Ramos (cell line): ENCODE results near the gene CENPN.

Experiments used
- in situ Hi-C: fragments of 300-500 bp; cut with MboI; formaldehyde crosslinking; loops from one replicate; pipeline ENCODE4 v1.14.3; 2022; ENCODE audit warnings: low sequenced_read_pairs; ENCODE audit not compliant: unreplicated experiment

Gene CENPN

DNA sequence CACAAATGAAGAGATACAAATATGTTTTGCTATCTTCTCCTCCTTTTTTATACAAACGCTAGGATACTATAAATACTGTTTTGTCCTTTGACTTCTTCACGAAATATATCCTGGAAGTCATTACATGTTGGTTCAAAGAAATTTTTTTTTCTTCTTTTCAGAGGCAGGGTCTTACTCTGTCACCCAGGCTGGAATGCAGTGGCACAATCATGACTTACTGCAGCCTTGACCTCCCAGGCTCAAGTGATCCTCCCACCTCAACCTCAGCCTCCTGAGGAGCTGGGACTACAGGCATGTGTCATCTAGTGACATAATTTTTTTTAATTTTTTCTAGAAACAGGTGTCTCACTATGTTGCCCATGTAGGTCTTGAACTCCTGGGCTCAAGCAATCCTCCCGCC lies 16.4 kb upstream of the CENPN start:
- in situ Hi-C loops, result no loop called here

DNA sequence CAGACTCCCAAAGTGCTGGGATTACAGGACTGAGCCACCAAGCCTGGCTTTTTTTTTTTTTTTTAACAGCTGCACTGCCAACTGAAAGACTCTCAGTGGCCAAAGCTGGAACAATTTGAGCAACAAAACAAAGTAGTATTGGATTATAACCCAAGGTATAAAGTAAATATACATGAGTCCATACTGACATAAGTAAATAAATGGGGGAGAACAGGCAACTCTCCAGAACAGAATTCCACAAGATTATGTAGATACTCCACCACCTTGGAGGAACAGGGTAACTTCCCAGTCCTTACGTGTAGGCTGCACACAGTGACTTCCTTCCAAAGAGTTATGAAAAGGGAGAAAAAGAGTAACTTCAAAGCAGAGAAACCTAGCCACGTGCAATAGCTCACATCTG lies 16.0 kb upstream of the CENPN start:
- in situ Hi-C loops, result no loop called here

DNA sequence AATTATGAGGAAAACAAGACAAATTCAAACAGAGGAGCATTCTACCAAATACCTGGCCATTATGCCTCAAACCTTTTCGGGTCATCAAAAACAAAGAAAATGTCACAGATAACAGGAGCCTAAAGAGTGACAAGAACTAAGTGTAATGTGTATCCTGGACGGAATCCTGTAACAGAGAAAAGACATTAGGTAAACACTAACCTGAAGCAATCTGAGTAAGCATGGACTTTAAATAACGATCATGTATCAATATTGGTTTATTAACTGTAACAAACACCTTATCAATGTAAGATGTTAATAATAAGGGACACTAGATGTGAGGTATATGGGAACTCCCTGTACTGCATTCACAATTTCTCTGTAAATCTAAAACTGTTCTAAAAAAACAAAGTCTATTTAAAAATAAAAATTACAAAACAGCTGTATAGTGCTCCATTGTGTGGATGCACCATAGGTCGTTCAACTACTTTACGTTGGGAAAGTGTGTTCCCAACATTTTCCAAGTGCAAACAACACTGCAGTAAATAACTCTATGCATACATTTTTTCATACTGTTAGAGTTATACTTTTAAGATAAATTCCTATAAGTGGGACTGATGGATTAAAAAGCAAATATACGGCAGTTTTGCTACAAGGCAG lies 15.1 kb upstream of the CENPN start:
- in situ Hi-C loops, result no loop called here

DNA sequence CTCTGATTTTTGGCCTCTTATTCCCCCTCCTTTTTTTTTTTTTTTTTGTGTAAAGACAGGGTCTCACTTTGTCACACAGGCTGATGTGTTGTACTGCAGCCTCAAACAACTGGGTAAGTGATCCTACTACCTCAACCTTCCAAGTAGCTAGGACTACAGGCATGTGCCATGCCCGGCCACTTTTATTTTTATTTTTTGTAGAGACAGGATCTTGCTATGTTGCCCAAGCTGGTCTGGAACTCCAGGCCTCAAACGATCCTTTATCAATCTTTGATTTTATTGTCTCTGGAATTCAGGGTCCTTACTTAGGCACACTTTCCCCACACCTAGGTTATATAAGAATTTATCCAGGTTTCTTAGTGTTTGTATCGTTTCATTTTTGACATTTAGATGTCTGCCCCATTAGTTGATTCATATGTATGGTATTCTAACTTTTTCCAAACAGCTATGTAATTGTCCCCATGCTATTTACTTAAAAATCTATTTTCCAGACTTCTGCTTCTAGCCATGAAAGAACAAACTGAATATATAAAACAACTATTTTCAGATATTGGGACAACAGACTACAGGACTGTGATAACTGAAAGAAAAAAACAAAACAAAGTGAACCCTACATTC lies 14.2 kb upstream of the CENPN start:
- in situ Hi-C loops, result no loop called here

DNA sequence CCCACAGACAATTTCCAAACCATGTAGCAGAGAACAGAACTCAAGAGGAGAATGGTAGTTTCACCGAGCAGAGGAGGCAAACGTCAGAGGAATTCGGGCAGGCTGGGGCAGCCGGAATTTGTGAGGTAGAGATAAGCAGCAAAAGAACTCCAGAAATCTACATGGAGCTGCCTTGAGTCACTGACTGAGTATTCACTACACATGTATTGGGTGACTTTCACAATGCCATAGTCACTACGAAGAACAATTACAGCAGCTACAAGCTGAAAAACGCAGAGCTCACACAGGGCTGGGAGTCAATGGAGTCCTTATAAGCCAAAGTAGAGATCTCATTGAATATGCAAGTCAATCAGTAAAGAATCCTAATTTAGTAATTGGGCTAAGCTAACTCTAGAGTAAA lies 13.7 kb upstream of the CENPN start:
- in situ Hi-C loops, result no loop called here

DNA sequence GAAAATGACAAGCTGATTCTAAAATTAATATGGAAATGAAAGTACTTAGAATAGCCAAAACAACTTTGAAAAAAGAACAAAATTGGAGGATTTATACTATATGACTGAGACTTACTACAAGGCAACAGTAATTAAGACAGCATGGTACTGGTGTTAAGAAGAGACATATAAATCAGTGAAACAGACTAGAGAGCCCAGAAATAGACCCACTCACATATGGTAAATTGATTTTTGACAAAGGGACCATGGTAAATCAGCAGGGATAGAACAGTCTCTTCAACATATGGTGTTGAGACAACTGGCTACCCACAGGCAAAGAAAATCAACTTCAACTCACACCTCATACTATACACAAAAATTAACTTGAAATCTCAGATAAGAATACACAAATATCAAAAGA lies 13.2 kb upstream of the CENPN start:
- in situ Hi-C loops, result no loop called here

DNA sequence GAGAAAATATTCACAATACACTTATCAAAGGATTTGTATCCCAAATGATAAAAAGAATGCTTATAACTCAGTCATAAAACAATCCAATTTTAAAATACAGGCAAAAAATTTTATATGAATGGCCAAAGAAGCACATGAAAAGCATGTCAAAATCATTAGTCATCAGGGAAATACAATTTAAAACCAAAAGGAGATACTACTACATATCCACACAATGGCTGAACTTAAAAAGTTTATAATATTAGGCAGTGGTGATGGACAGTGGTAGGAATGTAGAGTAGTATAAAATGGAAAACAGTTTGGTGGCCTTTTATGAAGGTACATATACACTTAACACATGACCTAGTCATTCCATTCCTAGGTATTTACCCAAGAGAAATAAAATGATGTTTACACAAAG lies 12.6 kb upstream of the CENPN start:
- in situ Hi-C loops, result no loop called here

DNA sequence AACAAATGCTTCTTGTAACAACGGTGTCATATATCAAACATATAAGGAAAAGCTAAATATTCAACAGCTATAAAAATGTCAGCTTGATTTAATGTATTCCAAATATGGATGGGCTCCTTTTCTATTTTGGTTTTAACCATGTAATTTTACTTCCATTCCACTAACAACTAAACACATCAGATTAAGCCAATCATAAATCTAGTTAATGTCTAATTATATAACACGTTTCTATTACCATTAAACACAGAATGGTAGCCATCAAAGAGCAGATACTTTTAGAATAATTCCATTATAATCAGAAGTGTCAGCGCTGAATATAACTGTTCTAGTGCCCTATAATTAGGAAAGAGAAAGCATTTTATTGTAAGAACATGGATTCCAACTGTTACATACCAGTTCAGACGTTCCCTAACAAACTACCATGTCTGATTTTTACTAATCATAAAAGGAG lies 10.3 kb upstream of the CENPN start:
- in situ Hi-C loops, result no loop called here

DNA sequence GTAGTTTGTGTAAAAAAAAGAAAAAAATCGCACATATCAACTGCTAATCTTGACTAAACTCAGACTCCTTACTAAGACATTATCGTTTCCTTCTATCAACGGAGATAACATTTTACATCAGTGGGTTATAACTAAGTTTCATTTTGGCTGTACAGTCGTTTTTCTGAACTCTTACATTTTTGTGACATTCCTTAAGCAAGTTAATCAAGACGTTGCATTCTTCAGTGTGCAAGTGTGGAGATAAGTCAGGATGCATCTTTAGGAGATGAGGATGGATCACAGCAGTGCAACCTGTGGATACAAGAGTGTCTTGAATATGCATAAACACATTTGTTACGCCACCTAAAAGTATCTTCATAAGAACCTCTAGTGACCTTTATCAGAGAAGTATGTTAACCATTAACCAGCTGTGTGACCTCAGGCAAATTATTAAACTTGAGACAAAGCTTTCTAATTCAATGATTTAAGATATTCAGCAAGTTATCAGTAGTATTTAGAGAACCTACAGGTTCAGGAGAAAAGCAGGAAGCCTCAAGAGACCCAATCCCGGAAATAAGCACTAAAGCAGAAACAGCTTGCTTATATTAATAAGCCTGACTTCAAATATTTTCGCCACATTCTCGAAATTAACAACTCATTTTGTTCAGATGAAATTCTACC lies 9.7 kb upstream of the CENPN start:
- in situ Hi-C loops, result no loop called here

DNA sequence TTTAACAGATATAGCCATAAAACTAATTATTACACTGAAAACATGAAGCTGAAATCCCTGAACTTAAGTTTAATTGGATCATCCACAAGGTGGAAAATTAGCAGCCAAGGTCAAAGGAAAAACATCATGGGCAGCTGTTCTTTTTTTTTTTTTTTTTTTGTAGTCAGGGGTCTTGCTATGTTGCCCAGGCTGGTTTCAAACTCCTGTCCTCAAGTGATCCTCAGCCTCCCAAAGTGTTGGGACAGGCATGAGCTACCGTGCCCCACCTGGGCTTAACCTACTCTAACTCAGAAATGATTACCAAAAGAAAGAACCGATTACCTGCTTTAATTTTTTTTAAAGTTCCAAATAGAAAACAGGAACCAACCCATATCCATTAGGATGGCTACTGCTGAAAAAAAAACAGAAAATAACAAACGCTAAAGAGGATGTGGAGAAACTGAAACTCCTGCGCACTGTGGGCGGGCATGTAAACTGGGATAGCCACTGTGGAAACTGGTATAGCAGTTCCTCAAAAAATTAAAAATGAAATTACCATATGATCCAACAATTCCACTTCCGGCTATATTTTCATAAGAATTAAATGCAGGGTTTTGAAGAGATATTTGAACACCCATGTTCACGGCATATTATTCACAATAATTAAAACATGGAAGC lies 8.9 kb upstream of the CENPN start:
- in situ Hi-C loops, result no loop called here

DNA sequence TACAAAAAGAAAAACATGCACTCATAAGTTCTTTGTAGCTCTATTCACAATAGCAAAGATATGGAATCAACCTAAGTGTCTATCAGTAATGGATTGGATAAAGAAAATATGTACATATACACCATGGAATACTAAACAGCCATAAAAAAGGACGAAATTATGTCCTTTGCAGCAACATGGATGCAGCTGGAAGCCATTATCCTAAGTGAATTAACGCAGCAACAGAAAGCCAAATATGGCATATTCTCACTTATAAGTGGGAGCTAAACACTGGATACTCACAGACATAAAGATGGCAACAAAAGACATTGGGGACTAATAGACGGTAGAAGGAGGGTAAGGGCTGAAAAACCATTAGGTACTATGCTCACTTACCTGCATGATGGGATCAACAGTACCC lies 6.1 kb upstream of the CENPN start:
- in situ Hi-C loops, result no loop called here

DNA sequence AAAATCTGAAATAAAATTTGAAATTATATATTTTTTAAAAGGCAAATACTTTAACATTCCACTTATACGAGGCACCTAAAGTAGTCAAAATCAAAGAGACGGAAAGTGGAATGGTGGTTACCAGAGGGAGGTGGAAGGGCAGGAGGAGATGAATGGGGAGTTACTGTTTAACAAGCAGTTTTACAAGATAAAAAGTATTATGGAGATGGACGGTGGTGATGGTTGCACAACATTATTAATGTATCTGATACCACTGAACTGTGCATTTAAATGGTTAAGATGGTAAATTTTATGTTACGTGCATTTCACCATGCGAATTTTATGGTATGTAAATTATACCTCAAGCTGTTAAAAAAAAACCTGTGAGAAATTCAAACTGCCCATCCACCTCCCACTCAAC lies 5.7 kb upstream of the CENPN start:
- in situ Hi-C loops, result no loop called here

DNA sequence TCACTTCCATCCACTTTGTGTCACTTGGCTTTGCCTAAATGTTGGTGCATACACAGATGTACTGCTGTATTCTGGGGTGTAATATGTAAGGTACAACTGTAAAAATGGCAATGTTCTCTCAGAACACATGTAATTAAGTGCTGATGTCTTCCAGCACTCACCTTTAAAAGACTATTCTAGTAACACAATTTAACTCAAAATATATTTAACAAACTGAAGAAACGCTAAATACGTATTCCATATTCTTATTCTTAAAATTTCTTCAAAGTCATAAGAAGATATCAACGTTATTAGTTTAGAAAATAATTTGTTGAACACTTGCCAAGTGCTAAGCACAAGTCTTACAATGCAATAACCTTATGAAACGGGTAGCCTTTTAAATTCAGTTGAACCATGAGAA lies 4.0 kb upstream of the CENPN start:
- in situ Hi-C loops, result no loop called here

DNA sequence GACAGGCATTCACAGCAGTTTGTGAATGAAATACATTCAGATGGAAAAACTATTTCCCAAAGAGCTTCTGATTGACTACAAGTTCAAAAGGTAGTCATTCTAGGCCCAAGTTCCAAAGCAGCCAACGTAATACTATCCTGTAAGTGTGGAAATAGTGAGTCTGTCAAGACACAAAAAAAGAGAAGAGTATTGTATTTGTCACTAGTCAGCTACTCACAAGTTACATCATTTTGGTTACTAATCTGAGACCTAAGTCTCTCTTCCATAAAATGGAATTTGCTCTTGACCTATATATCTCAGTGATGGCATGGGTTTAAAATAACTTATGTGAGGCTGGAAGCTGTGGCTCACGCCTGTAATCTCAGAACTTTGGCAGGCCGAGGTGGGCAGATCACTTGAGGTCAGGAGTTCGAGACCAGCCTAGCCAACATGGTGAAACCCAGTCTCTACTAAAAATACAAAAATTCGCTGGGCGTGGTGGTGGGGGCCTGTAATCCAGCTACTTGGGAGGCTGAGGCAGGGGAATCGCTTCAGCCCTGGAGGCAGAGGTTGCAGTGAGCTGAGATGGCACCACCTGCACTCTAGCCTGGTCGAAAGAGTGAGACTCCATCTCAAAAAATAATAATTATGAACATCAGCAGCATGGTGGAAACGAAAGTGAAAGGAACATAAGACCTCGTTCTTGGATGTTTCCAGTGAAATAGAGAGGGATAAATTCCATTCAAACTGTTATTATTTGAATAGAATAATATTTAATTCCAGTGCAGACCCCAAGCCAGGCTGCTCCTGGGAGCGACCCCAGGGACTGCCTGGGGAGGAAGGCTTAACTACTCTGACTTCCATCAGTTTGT lies 3.2 kb upstream of the CENPN start:
- in situ Hi-C loops, result no loop called here

DNA sequence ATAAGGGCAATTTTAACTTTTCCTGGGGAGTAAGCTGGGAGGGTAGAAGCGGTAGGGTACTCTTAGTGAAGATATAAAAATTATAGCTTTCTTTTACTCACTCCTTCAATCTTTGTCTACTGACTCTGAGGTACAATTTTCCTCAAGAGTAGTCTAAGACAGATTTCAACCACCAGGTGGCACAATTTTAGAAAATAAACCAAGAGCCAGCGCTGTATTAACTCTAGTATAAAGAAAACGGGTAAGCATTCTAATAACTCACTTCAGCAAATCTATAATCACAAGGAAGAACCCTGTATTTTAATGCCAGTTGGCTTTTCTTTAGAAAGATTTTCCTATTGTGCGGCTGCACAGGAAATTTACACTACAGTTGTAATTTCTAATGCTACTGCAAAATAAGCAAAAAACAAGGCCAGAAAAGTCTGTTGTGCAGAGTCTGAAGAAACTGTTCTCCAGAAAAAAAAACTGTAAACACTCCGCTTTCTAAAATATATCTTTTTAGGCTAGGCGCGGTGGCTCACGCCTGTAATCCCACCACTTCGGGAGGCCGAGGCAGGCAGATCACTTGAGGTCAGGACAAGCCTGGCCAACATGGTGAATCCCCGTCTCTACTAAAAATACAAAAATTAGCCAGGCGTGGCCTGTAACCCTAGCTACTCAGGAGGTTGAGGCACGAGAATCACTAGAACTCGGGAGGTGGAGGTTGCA lies 2.2 kb upstream of the CENPN start:
- in situ Hi-C loops, result no loop called here

DNA sequence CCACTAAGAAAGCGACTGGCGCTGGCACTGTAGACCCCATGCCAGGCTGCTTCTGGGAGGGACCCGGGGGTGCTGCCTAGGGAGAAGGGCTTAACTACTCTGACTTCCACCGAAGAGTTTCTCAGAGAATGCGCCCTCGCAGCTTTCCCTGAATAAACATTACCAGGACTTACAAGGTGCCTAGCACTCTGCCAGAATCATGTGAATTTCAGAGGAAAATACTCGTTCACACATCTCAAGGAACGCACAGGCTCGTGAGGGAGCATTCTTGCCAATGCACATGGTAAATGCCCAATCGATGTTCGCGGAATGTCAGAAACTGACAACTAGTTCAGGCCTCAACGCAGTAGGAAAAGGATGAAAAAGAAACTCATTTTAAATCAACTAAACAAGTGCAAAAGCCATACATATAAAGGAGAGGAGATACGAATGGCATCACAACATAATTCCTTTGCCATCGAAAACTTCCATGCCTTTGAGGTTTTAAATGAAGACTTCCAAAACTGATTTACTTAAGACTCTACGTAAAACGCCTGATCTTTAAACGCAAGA lies 1.3 kb upstream of the CENPN start:
- in situ Hi-C loops, result no loop called here

DNA sequence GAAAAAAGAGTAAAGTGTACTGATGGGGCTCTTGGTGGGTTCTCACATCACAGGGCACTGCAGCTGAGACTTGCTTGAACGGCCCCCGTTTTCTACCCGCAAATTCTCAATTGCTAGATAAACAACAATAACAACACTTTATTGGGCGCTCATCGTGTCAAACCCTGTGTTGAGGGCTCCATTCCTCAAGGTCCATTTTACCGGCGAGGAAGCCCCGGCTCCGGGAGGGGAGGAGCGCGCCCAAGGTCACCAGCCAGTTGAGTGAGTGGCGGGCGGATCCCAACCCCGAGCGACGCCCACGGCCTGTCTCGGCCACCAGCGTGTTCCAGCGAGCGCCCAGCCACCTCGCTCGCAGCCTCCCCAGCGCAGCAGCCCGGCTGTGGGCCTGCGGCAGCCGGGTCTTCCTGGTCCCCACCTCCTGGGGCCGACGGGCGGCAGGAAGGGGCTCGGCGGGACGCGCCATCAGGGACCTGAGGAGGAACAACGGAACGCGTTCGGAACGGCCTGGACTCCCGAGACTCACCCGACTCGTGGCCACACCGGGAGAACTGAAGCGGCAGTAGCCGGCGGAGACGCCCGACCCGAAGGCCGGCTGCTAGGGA lies 702 bp upstream of the CENPN start:
- in situ Hi-C loops, result no loop called here

DNA sequence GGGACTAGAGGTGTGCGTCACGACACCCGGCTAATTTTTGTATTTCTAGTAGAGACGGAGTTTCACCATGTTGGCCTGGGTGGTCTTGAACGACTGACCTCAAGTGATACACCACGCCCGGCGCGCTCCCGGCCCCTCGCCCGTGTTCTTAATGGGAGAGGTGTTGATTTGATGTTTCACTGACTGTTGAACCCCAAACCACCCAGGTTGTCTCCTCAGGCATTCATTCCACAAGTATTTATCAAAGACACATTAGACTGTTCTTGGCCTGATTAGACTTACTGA lies 1.4 kb downstream of the CENPN start:
- in situ Hi-C loops, result no loop called here

DNA sequence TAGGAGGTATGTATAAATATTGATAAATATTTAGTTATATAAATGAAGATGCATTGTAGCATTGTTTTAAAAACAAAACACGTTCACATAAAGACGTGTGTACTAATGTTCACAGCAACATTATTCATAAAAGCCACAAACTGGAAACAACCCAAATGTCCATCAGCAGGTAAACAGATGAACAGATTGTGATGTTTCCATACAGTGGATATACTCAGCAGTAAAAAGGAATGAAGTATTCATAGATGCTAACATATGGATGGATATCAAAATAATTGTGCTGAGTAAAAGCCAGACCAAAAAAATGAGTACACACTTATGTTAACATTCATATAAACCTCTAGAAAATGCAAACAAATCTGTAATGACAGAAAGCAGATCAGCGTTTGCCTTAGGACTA lies 6.0 kb downstream of the CENPN start:
- in situ Hi-C loops, result no loop called here
